H9 (cell line): Measurements from ENCODE around the gene USP14. TPM values are rescaled to one million over a fixed set of nuclear protein-coding genes. Genes with fewer than 3 reads are reported as not detected.

ENCODE experiments used
- DNase-seq: peaks from one replicate; pipeline ENCODE4 v3.0.0-alpha.2; 2017
- H2AFZ ChIP-seq: one replicate; pipeline ENCODE4 v1.6.1; 2013; ENCODE audit warnings: mild to moderate bottlenecking, low read length, control low read depth, moderate library complexity
- H2AK5ac ChIP-seq: 2 replicates; pipeline ENCODE4 v1.6.1; 2013; ENCODE audit warnings: low read length, control low read depth, mixed read lengths; ENCODE audit not compliant: insufficient read length
- H2BK120ac ChIP-seq: one replicate; pipeline ENCODE4 v1.6.1; 2013; ENCODE audit warnings: low read depth, mild to moderate bottlenecking, low read length, control low read depth, inconsistent platforms; ENCODE audit not compliant: poor library complexity, severe bottlenecking
- H2BK12ac ChIP-seq: 2 replicates; pipeline ENCODE4 v1.6.1; 2013; ENCODE audit warnings: low read length, control low read depth, mixed read lengths, low read depth; ENCODE audit not compliant: insufficient read length
- H2BK15ac ChIP-seq: 2 replicates; pipeline ENCODE4 v1.6.1; 2013; ENCODE audit warnings: low read depth, low read length, control low read depth
- H2BK20ac ChIP-seq: one replicate; pipeline ENCODE4 v1.6.1; 2013; ENCODE audit warnings: low read depth, mild to moderate bottlenecking, low read length, control low read depth, inconsistent platforms; ENCODE audit not compliant: poor library complexity, severe bottlenecking
- H2BK5ac ChIP-seq: 2 replicates; pipeline ENCODE4 v1.6.1; 2013; ENCODE audit warnings: low read length, control low read depth, mixed read lengths; ENCODE audit not compliant: insufficient read length
- H3K14ac ChIP-seq: 2 replicates; pipeline ENCODE4 v1.6.1; 2013; ENCODE audit warnings: low read length, control low read depth; ENCODE audit not compliant: insufficient read depth
- H3K18ac ChIP-seq: 2 replicates; pipeline ENCODE4 v1.6.1; 2013; ENCODE audit warnings: low read depth, mild to moderate bottlenecking, mixed read lengths, low read length, control low read depth; ENCODE audit not compliant: insufficient read length
- H3K23ac ChIP-seq: 2 replicates; pipeline ENCODE4 v1.6.1; 2013; ENCODE audit warnings: low read length, control low read depth, mixed read lengths, low read depth; ENCODE audit not compliant: insufficient read length
- H3K23me2 ChIP-seq: 2 replicates; pipeline ENCODE4 v1.6.1; 2013; ENCODE audit warnings: low read depth, mild to moderate bottlenecking, mixed read lengths, low read length, control low read depth; ENCODE audit not compliant: insufficient read length, poor library complexity, severe bottlenecking
- H3K27ac ChIP-seq: 2 replicates; pipeline ENCODE4 v1.5.1; 2013; ENCODE audit warnings: low read length, control low read depth, mixed read lengths, low read depth; ENCODE audit not compliant: insufficient read length
- H3K27me3 ChIP-seq: 2 replicates; pipeline ENCODE4 v1.6.1; 2013; ENCODE audit warnings: low read length, control low read depth, inconsistent platforms; ENCODE audit not compliant: insufficient read depth
- H3K4ac ChIP-seq: 2 replicates; pipeline ENCODE4 v1.6.1; 2013; ENCODE audit warnings: low read depth, mild to moderate bottlenecking, control low read depth, inconsistent platforms, low read length, moderate library complexity
- H3K4me1 ChIP-seq: 2 replicates; pipeline ENCODE4 v1.6.1; 2013; ENCODE audit warnings: low read length, control low read depth, inconsistent platforms; ENCODE audit not compliant: insufficient read depth
- H3K4me2 ChIP-seq: 2 replicates; pipeline ENCODE4 v1.6.1; 2013; ENCODE audit warnings: low read length, control low read depth, mixed read lengths; ENCODE audit not compliant: insufficient read length, insufficient read depth
- H3K56ac ChIP-seq: 2 replicates; pipeline ENCODE4 v1.6.1; 2013; ENCODE audit warnings: low read depth, mild to moderate bottlenecking, mixed read lengths, low read length, control low read depth; ENCODE audit not compliant: insufficient read length
- H3K79me1 ChIP-seq: 2 replicates; pipeline ENCODE4 v1.6.1; 2013; ENCODE audit warnings: low read depth, mild to moderate bottlenecking, moderate library complexity, low read length, control low read depth, inconsistent platforms; ENCODE audit not compliant: insufficient read depth, poor library complexity, severe bottlenecking
- H3K79me2 ChIP-seq: 2 replicates; pipeline ENCODE4 v1.6.1; 2013; ENCODE audit warnings: low read length, control low read depth, inconsistent platforms; ENCODE audit not compliant: insufficient read depth
- H3K9ac ChIP-seq: 2 replicates; pipeline ENCODE4 v1.6.1; 2013; ENCODE audit warnings: low read length, control low read depth, mixed read lengths; ENCODE audit not compliant: insufficient read length; ENCODE audit errors: extremely low read depth
- H3K9me3 ChIP-seq: one replicate; pipeline ENCODE4 v1.6.1; 2013; ENCODE audit warnings: low read depth, low read length, inconsistent platforms; ENCODE audit not compliant: control insufficient read depth
- H3T11ph ChIP-seq: one replicate; pipeline ENCODE4 v1.6.1; 2013; ENCODE audit warnings: mild to moderate bottlenecking, low read length, control low read depth, inconsistent platforms
- H4K20me1 ChIP-seq: one replicate; pipeline ENCODE4 v1.6.1; 2013; ENCODE audit not compliant: control insufficient read depth, insufficient read length, insufficient read depth
- H4K5ac ChIP-seq: 2 replicates; pipeline ENCODE4 v1.6.1; 2013; ENCODE audit warnings: low read depth, mild to moderate bottlenecking, mixed read lengths, low read length, control low read depth; ENCODE audit not compliant: insufficient read length
- H4K8ac ChIP-seq: replicated peaks from 2 replicates; pipeline ENCODE4 v1.6.1; 2013; ENCODE audit warnings: low read length, control low read depth, mixed read lengths, low read depth; ENCODE audit not compliant: insufficient read length
- H4K91ac ChIP-seq: 2 replicates; pipeline ENCODE4 v1.6.1; 2013; ENCODE audit warnings: low read depth, mild to moderate bottlenecking, moderate library complexity, mixed read lengths, low read length, control low read depth; ENCODE audit not compliant: insufficient read length
- H3K27ac Mint-ChIP-seq, 3 experiments: 2 replicates in 2 of 3; 3 replicates in 1 of 3; pipeline ENCODE4 v1.8.0; 2020 to 2021; ENCODE audit warnings: mixed read lengths in 3 of 3, mild to moderate bottlenecking in 1 of 3, moderate library complexity in 1 of 3
- H3K27me3 Mint-ChIP-seq: 2 replicates; pipeline ENCODE4 v1.8.0; 2021; ENCODE audit warnings: low read depth, mild to moderate bottlenecking, moderate library complexity, mixed read lengths
- H3K36me3 Mint-ChIP-seq, 3 experiments: 2 replicates in 2 of 3; 3 replicates in 1 of 3; pipeline ENCODE4 v1.8.0; 2020 to 2021; ENCODE audit warnings: low read depth in 3 of 3, mixed read lengths in 3 of 3; ENCODE audit not compliant: insufficient read depth in 1 of 3
- H3K4me1 Mint-ChIP-seq, 2 experiments: 2 replicates each; pipeline ENCODE4 v1.8.0; 2020; ENCODE audit warnings: mixed read lengths in 2 of 2
- H3K4me3 Mint-ChIP-seq, 2 experiments: 2 replicates in 1 of 2; 3 replicates in 1 of 2; pipeline ENCODE4 v1.8.0; 2020 to 2021; ENCODE audit warnings: mild to moderate bottlenecking in 2 of 2, mixed read lengths in 2 of 2, moderate library complexity in 1 of 2
- H3K9me3 Mint-ChIP-seq, 2 experiments: 2 replicates in 1 of 2; 3 replicates in 1 of 2; pipeline ENCODE4 v1.8.0; 2020; ENCODE audit warnings: mild to moderate bottlenecking in 2 of 2, mixed read lengths in 2 of 2, moderate library complexity in 1 of 2
- WGBS: extraction: QIAGEN DNeasy Blood & Tissue Kit; methylation state at CpG from one replicate; pipeline ENCODE4 v1.1.7; 2013; ENCODE audit warnings: missing lambda C conversion rate, low lambda C conversion rate, mixed read lengths; ENCODE audit not compliant: insufficient read length; ENCODE audit errors: extremely low coverage; 5-methylcytosine and 5-hydroxymethylcytosine counted together
- total RNA-seq: library from RNA; stranded (reverse); gene quantifications from 2 replicates; pipeline ENCODE4 v1.2.1, GENCODE V29; 2021
- TF ChIP-seq, protein P1 (sequence below): fragments of 200-600 bp; sonication (generic); conservative IDR thresholded peaks from 3 replicates; pipeline ENCODE4 v1.8.0; 2021; ENCODE audit warnings: antibody characterized with exemption, mild to moderate bottlenecking

USP14 gene
- total RNA-seq, 1 experiment from 2014 or later: 92.1 TPM

DNA sequence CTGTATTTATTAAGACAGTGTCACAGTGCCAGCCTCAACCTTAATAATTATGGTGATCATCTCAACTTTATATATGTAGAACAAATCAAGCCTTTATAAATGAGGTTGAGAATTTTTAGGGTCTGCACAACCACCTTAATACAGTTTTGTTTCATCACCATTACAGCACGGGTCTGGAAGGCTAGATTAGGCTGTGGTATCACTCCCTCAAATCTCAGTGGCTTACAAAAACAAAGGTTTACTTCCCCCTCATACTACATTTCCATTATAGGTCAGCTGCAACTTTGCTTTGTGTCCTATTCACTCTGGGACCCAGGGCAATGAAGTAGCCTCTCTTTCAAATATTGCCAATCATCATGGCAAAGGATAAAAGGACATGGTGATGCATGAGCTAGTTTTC is 23.3 kb upstream of the USP14 start:
- peaks cover 0 to 3% of the 10 kb centered on the region in 2 experiments; a peak in 2 of 4 replicates for H3K4me1 Mint-ChIP-seq
- no peak overlapping the region for H2AFZ ChIP-seq
- no peak overlapping the region for H4K5ac ChIP-seq
- no peak overlapping the region for H2BK5ac ChIP-seq
- H3K4me2 ChIP-seq: no peak overlapping the region
- WGBS: no CpG with 5 or more reads among the region's 1 CpG
- H3K27me3 Mint-ChIP-seq: no peaks in the 10 kb centered on the region
- DNase-seq: no peak
- H4K20me1 ChIP-seq: no peaks in the 10 kb centered on the region
- H3K56ac ChIP-seq: no peak overlapping the region
- no peak overlapping the region for H3T11ph ChIP-seq
- H3K4ac ChIP-seq: no peak overlapping the region
- no peak overlapping the region for H3K9ac ChIP-seq
- no peak overlapping the region for H4K91ac ChIP-seq
- no peak overlapping the region for H4K8ac ChIP-seq
- H2BK15ac ChIP-seq: no peak overlapping the region
- TF ChIP-seq, protein P1, sequence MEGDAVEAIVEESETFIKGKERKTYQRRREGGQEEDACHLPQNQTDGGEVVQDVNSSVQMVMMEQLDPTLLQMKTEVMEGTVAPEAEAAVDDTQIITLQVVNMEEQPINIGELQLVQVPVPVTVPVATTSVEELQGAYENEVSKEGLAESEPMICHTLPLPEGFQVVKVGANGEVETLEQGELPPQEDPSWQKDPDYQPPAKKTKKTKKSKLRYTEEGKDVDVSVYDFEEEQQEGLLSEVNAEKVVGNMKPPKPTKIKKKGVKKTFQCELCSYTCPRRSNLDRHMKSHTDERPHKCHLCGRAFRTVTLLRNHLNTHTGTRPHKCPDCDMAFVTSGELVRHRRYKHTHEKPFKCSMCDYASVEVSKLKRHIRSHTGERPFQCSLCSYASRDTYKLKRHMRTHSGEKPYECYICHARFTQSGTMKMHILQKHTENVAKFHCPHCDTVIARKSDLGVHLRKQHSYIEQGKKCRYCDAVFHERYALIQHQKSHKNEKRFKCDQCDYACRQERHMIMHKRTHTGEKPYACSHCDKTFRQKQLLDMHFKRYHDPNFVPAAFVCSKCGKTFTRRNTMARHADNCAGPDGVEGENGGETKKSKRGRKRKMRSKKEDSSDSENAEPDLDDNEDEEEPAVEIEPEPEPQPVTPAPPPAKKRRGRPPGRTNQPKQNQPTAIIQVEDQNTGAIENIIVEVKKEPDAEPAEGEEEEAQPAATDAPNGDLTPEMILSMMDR: no peak
- H3K27me3 ChIP-seq: no peaks in the 10 kb centered on the region
- H3K9me3 Mint-ChIP-seq: peaks cover 16 to 78% of the 10 kb centered on the region in 2 experiments
- no peak overlapping the region for H2BK12ac ChIP-seq
- no peak overlapping the region for H3K27ac Mint-ChIP-seq
- H3K18ac ChIP-seq: no peak overlapping the region
- H3K79me2 ChIP-seq: no peaks in the 10 kb centered on the region
- no peak overlapping the region for H2BK120ac ChIP-seq
- H3K14ac ChIP-seq: no peak overlapping the region
- H2AK5ac ChIP-seq: no peak overlapping the region
- no peak overlapping the region for H3K27ac ChIP-seq
- H3K4me1 ChIP-seq: no peaks in the 10 kb centered on the region
- H3K23me2 ChIP-seq: no peaks in the 10 kb centered on the region
- peaks cover 1 to 4% (median 2%) of the 10 kb centered on the region in 3 experiments; a peak in 3 of 7 replicates for H3K36me3 Mint-ChIP-seq
- no peaks in the 10 kb centered on the region for H3K9me3 ChIP-seq
- H3K4me3 Mint-ChIP-seq: no peak overlapping the region
- H2BK20ac ChIP-seq: no peak overlapping the region
- H3K79me1 ChIP-seq: no peaks in the 10 kb centered on the region
- no peak overlapping the region for H3K23ac ChIP-seq
